ENCODE data around the gene CCDC33. TPM values are rescaled to one million over a fixed set of nuclear protein-coding genes. Genes with fewer than 3 reads are reported as not detected.

Gene CCDC33
- total and polyA plus RNA-seq, 2 donors (not counting 1 experiment from before 2014, with no cell fraction given) = not detected

DNA sequence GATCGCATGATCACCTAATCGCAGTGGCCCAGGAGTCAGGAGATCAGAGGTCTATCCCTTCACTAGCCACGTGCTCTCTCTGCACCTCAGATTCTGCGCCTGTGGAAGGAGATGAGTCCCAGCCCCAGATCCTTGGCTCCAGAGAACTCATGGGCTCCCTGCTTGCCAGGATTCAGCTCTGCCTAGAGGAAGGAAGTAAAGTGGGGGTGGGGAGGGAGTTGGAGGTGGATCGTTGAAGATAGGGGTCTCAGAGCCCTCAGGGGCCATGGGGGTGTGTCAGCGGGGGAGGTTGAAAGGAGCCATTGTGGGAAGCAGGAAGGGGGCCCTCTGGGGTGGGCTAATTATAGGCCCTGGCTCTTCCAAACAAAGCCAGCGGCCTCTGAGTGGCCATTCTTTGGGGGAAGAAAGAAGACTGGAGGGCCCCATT, 22.3 kb upstream of the CCDC33 start:
- H3K36me3 ChIP-seq (replicated peaks in 1 of 2; ENCODE audit: control extremely low read depth in 1 of 2, control insufficient read depth in 1 of 2, extremely low read depth in 1 of 2, insufficient read depth in 2 of 2, low read length in 1 of 2) = no peaks in the 10 kb centered on the region
- H3K27me3 ChIP-seq (replicated peaks in 1 of 4; ENCODE audit: control extremely low read depth in 1 of 4, control insufficient read depth in 3 of 4, insufficient read depth in 4 of 4, low read length in 3 of 4) = peaks cover 0 to 3% (median 0%) of the 10 kb centered on the region in 4 experiments
- H3K4me2 ChIP-seq (replicated peaks; ENCODE audit: low read depth, low read length, poor library complexity, severe bottlenecking) = no peak overlapping the region
- Mint-ChIP-seq H3K27ac (no peak overlapping the region), H3K4me3 (no peak overlapping the region), H3K27me3 (peaks cover 21% of the 10 kb centered on the region), H3K4me1 (no peaks in the 10 kb centered on the region), H3K9me3 (ENCODE audit: insufficient read depth) (peaks cover 2% of the 10 kb centered on the region)
- peaks cover 0 to 2% (median 0%) of the 10 kb centered on the region in 3 donors for H3K9me3 ChIP-seq (ENCODE audit: control extremely low read depth in 1 of 3, control insufficient read depth in 2 of 3, insufficient read depth in 1 of 3, low read length in 2 of 3)
- H3K27ac ChIP-seq (ENCODE audit: low read length in 2 of 2) = no peak overlapping the region
- H4K20me1 ChIP-seq (ENCODE audit: control insufficient read depth, insufficient read depth, low read length, poor library complexity, severe bottlenecking) = no peaks in the 10 kb centered on the region
- DNase-seq (no peak), ATAC-seq (ENCODE audit: low read depth) (no peak)
- WGBS (ENCODE audit: insufficient coverage) = 76% methylated on average over 7 of the region's 7 CpGs
- CTCF ChIA-PET = no interaction called here
- no peak overlapping the region for H3K4me3 ChIP-seq (ENCODE audit: control extremely low read depth in 1 of 5, extremely low read depth in 1 of 5, insufficient read depth in 1 of 5, low read depth in 2 of 5, low read length in 4 of 5)
- TF ChIP-seq, protein P1, sequence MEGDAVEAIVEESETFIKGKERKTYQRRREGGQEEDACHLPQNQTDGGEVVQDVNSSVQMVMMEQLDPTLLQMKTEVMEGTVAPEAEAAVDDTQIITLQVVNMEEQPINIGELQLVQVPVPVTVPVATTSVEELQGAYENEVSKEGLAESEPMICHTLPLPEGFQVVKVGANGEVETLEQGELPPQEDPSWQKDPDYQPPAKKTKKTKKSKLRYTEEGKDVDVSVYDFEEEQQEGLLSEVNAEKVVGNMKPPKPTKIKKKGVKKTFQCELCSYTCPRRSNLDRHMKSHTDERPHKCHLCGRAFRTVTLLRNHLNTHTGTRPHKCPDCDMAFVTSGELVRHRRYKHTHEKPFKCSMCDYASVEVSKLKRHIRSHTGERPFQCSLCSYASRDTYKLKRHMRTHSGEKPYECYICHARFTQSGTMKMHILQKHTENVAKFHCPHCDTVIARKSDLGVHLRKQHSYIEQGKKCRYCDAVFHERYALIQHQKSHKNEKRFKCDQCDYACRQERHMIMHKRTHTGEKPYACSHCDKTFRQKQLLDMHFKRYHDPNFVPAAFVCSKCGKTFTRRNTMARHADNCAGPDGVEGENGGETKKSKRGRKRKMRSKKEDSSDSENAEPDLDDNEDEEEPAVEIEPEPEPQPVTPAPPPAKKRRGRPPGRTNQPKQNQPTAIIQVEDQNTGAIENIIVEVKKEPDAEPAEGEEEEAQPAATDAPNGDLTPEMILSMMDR (IDR thresholded peaks at IDR 0.05) = no peak
- no peak for TF ChIP-seq EZH2 (IDR thresholded peaks at IDR 0.05; ENCODE audit: borderline replicate concordance, insufficient read depth, low read depth, low read length, poor library complexity, severe bottlenecking)
- no peaks in the 10 kb centered on the region for H3K4me1 ChIP-seq (ENCODE audit: control insufficient read depth in 2 of 2, insufficient read depth in 2 of 2, low read length in 2 of 2)
- H3K79me2 ChIP-seq (ENCODE audit: control insufficient read depth, insufficient read depth, low read length) = no peaks in the 10 kb centered on the region
- no peak overlapping the region for H3K9ac ChIP-seq (ENCODE audit: low read length)
- POLR2A ChIA-PET = no interaction called here
- intact Hi-C loops (cut with micrococcal nuclease) = no loop called here
- no peak overlapping the region for H2AFZ ChIP-seq (ENCODE audit: insufficient read depth, low read depth, low read length, poor library complexity, severe bottlenecking)

DNA sequence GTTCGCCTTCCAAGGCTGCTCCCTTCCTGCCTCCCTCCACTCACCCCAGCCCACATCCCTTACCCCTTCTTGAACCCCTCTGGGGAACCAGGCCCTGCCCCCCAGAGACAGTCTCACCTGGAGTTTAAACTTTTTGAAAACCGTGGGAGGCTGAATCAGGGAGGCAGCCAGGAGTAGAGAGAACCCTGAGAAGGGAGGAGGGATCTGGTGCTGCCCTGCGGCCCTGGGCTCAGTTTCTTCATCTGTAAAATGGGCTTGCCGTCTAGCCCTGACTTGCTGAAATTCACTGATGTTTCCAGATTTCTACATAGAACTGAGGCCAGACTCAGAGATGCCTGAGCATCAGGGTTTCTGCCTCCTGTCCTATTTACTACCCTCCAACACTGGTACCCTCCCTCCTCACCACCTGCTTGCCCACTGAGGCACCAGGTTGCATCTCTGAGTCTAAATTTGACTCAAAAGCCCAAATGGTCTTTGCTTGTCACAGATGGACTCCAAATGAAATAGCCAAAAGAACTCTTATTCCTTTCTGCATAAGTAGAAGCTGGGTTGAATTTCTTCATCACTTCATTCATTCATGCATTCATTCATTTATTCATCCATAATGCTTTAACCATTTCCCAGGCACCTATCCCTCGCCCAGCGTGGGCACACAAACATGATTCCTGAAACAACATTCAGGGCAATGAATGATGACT, 21.7 kb upstream of the CCDC33 start:
- Histone ChIP-seq H2AFZ (ENCODE audit: insufficient read depth, low read depth, low read length, poor library complexity, severe bottlenecking) (no peak overlapping the region), H3K27ac (ENCODE audit: low read length in 2 of 2) (no peak overlapping the region), H3K27me3 (replicated peaks in 1 of 4; ENCODE audit: control extremely low read depth in 1 of 4, control insufficient read depth in 3 of 4, insufficient read depth in 4 of 4, low read length in 3 of 4) (peaks cover 0 to 3% (median 0%) of the 10 kb centered on the region in 4 experiments), H3K4me2 (replicated peaks; ENCODE audit: low read depth, low read length, poor library complexity, severe bottlenecking) (no peak overlapping the region), H4K20me1 (ENCODE audit: control insufficient read depth, insufficient read depth, low read length, poor library complexity, severe bottlenecking) (no peaks in the 10 kb centered on the region), H3K79me2 (ENCODE audit: control insufficient read depth, insufficient read depth, low read length) (no peaks in the 10 kb centered on the region), H3K9ac (ENCODE audit: low read length) (no peak overlapping the region), H3K4me1 (ENCODE audit: control insufficient read depth in 2 of 2, insufficient read depth in 2 of 2, low read length in 2 of 2) (no peaks in the 10 kb centered on the region), H3K9me3 (ENCODE audit: control extremely low read depth in 1 of 3, control insufficient read depth in 2 of 3, insufficient read depth in 1 of 3, low read length in 2 of 3) (peaks cover 0 to 2% (median 0%) of the 10 kb centered on the region in 3 donors), H3K36me3 (replicated peaks in 1 of 2; ENCODE audit: control extremely low read depth in 1 of 2, control insufficient read depth in 1 of 2, extremely low read depth in 1 of 2, insufficient read depth in 2 of 2, low read length in 1 of 2) (no peaks in the 10 kb centered on the region), H3K4me3 (ENCODE audit: control extremely low read depth in 1 of 5, extremely low read depth in 1 of 5, insufficient read depth in 1 of 5, low read depth in 2 of 5, low read length in 4 of 5) (no peak overlapping the region)
- peaks cover 2% of the 10 kb centered on the region for H3K9me3 Mint-ChIP-seq (ENCODE audit: insufficient read depth)
- ChIA-PET CTCF (no interaction called here), POLR2A (no interaction called here)
- intact Hi-C loops (cut with micrococcal nuclease) = no loop called here
- ATAC-seq (ENCODE audit: low read depth) (no peak), DNase-seq (no peak)
- TF ChIP-seq, protein P1 (IDR thresholded peaks at IDR 0.05) = no peak
- TF ChIP-seq EZH2 (IDR thresholded peaks at IDR 0.05; ENCODE audit: borderline replicate concordance, insufficient read depth, low read depth, low read length, poor library complexity, severe bottlenecking) = no peak
- no peak overlapping the region for H3K27ac Mint-ChIP-seq
- no peak overlapping the region for H3K4me3 Mint-ChIP-seq
- H3K27me3 Mint-ChIP-seq = peaks cover 24% of the 10 kb centered on the region
- no peaks in the 10 kb centered on the region for H3K4me1 Mint-ChIP-seq
- WGBS (ENCODE audit: insufficient coverage) = 70% methylated on average over 4 of the region's 6 CpGs
